Common myeloid progenitor, CD34-positive (primary cell): Measurements from ENCODE around the gene ARX.

Source experiments
- CTCF ChIA-PET: fragments of 350-600 bp; sonication (Branson Sonifier 250); formaldehyde crosslinking; loops from one replicate; lab custom pipeline; 2021; ENCODE audit warnings: antibody characterized with exemption; lab: Charles Lee
- POLR2A ChIA-PET: fragments of 350-600 bp; sonication (Branson Sonifier 250); formaldehyde crosslinking; loops from one replicate; lab custom pipeline; 2021; ENCODE audit warnings: antibody characterized with exemption; lab: Charles Lee
- DNase-seq, 3 donors: peaks; one replicate each; pipeline versions ENCODE4 v3.0.0 to v3.0.0-alpha.2; 2013
- H3K27ac ChIP-seq, 2 experiments: 1 replicate in 1 of 2; 2 replicates in 1 of 2; pipeline ENCODE4 v1.7.0; 2013; ENCODE audit warnings: inconsistent platforms in 2 of 2, low read length in 2 of 2, mild to moderate bottlenecking in 2 of 2, low read depth in 1 of 2, moderate library complexity in 1 of 2; ENCODE audit not compliant: severe bottlenecking in 2 of 2, insufficient read depth in 1 of 2, poor library complexity in 1 of 2
- H3K27me3 ChIP-seq, 5 experiments: replicated peaks in 2 of 5; 1 replicate in 3 of 5; 2 replicates in 2 of 5; pipeline versions ENCODE4 v1.6.1 to v1.7.0; 2013; ENCODE audit warnings: low read length in 4 of 5, mild to moderate bottlenecking in 2 of 5, moderate library complexity in 2 of 5, inconsistent platforms in 1 of 5; ENCODE audit not compliant: insufficient read depth in 5 of 5, control insufficient read depth in 4 of 5
- H3K36me3 ChIP-seq, 4 experiments: 1 replicate in 2 of 4; 2 replicates in 2 of 4; pipeline versions ENCODE4 v1.6.1 to v1.7.0; 2013; ENCODE audit warnings: low read length in 3 of 4, control low read depth in 1 of 4, mild to moderate bottlenecking in 1 of 4; ENCODE audit not compliant: control insufficient read depth in 4 of 4, insufficient read depth in 4 of 4
- H3K4me1 ChIP-seq, 4 experiments: 1 replicate in 3 of 4; 2 replicates in 1 of 4; pipeline versions ENCODE4 v1.6.1 to v1.7.1; 2013; ENCODE audit warnings: low read length in 3 of 4, mild to moderate bottlenecking in 3 of 4, control low read depth in 1 of 4, inconsistent platforms in 1 of 4, moderate library complexity in 1 of 4; ENCODE audit not compliant: control insufficient read depth in 4 of 4, insufficient read depth in 4 of 4; ENCODE audit errors: control extremely low read depth in 1 of 4
- H3K4me3 ChIP-seq, 7 experiments: 1 replicate in 4 of 7; 2 replicates in 3 of 7; pipeline versions ENCODE4 v1.5.1 to v1.7.0; 2013; ENCODE audit warnings: mild to moderate bottlenecking in 7 of 7, low read length in 6 of 7, moderate library complexity in 6 of 7, inconsistent platforms in 2 of 7, low read depth in 2 of 7, control low read depth in 1 of 7; ENCODE audit not compliant: insufficient read depth in 4 of 7, control insufficient read depth in 1 of 7; ENCODE audit errors: extremely low read depth in 1 of 7
- H3K9me3 ChIP-seq, 5 experiments: 1 replicate in 4 of 5; 2 replicates in 1 of 5; pipeline versions ENCODE4 v1.6.1 to v1.7.1; 2013; ENCODE audit warnings: low read length in 4 of 5, mild to moderate bottlenecking in 2 of 5, inconsistent platforms in 1 of 5, low read depth in 1 of 5, moderate library complexity in 1 of 5; ENCODE audit not compliant: control insufficient read depth in 4 of 5, insufficient read depth in 2 of 5; ENCODE audit errors: control extremely low read depth in 1 of 5
- WGBS: methylation state at CpG from one replicate; pipeline ENCODE4 v1.1.5; 2013; ENCODE audit not compliant: insufficient coverage; 5-methylcytosine and 5-hydroxymethylcytosine counted together

The ARX gene

GRCh38 chrX:24963823-24964222 is 51.9 kb downstream of the ARX start:
- Histone ChIP-seq H3K36me3 (no peaks in the 10 kb centered on the region), H3K4me1 (no peaks in the 10 kb centered on the region), H3K27ac (no peak overlapping the region), H3K4me3 (no peak overlapping the region), H3K9me3 (no peaks in the 10 kb centered on the region), H3K27me3 (no peaks in the 10 kb centered on the region)
- DNase-seq = no peak
- whole genome bisulfite sequencing = 100% methylated on average over 1 of the region's 2 CpGs
- POLR2A ChIA-PET = no interaction called here
- CTCF ChIA-PET = no interaction called here

- Histone ChIP-seq H3K27me3 (no peaks in the 10 kb centered on the region), H3K4me1 (no peaks in the 10 kb centered on the region), H3K27ac (no peak overlapping the region), H3K4me3 (no peak overlapping the region), H3K36me3 (no peaks in the 10 kb centered on the region), H3K9me3 (no peaks in the 10 kb centered on the region)
- DNase-seq = no peak
- no CpG with 5 or more reads among the region's 1 CpG for WGBS
- POLR2A ChIA-PET = no interaction called here
- CTCF ChIA-PET = interaction anchor here (0.7 kb wide), 1 partner anchor 209 kb away, joined by 3 read pairs; no protein-coding TSS in a partner anchor
These were observed 54.0 kb downstream of the ARX start for GRCh38 chrX:24961809-24962208.

GRCh38 chrX:24956828-24957227 is 58.9 kb downstream of the ARX start:
- no peaks in the 10 kb centered on the region for H3K9me3 ChIP-seq
- H3K36me3 ChIP-seq = no peaks in the 10 kb centered on the region
- H3K4me3 ChIP-seq = no peak overlapping the region
- H3K27me3 ChIP-seq = no peaks in the 10 kb centered on the region
- ChIA-PET CTCF (no interaction called here), POLR2A (no interaction called here)
- DNase-seq = no peak
- no peak overlapping the region for H3K27ac ChIP-seq
- H3K4me1 ChIP-seq = no peaks in the 10 kb centered on the region

- no peak overlapping the region for H3K27ac ChIP-seq
- H3K9me3 ChIP-seq = no peaks in the 10 kb centered on the region
- H3K4me1 ChIP-seq = no peaks in the 10 kb centered on the region
- DNase-seq = no peak
- H3K4me3 ChIP-seq = no peak overlapping the region
- no peaks in the 10 kb centered on the region for H3K27me3 ChIP-seq
- CTCF ChIA-PET = interaction anchor here (0.7 kb wide), 1 partner anchor 11 kb away, joined by 3 read pairs; no protein-coding TSS in a partner anchor
- 82% methylated on average over 2 of the region's 2 CpGs for WGBS
- no peaks in the 10 kb centered on the region for H3K36me3 ChIP-seq
- POLR2A ChIA-PET = no interaction called here
These were observed 60.3 kb downstream of the ARX start for GRCh38 chrX:24955372-24955930.

GRCh38 chrX:24954732-24955131 is 61.0 kb downstream of the ARX start:
- 57% methylated on average over 2 of the region's 2 CpGs for WGBS
- no peaks in the 10 kb centered on the region for H3K4me1 ChIP-seq
- CTCF ChIA-PET = no interaction called here
- H3K27ac ChIP-seq = no peak overlapping the region
- H3K9me3 ChIP-seq = no peaks in the 10 kb centered on the region
- POLR2A ChIA-PET = no interaction called here
- H3K36me3 ChIP-seq = no peaks in the 10 kb centered on the region
- DNase-seq = no peak
- no peaks in the 10 kb centered on the region for H3K27me3 ChIP-seq
- H3K4me3 ChIP-seq = no peak overlapping the region
